GM23338 (cell line): ENCODE results near the gene C2orf68. TPM values are rescaled to one million over a fixed set of nuclear protein-coding genes. Genes with fewer than 3 reads are reported as not detected.

Experiments
- ATAC-seq: fragments of 200-7000 bp; cut with Tn5 transposase; 3 replicates; pipeline ENCODE4 v1.9.1; 2020
- DNase-seq: peaks from one replicate; pipeline ENCODE4 v3.0.0-alpha.2; 2015; ENCODE audit warnings: low spot score
- H2AFZ ChIP-seq: fragments of 200-600 bp; sonication (generic); 2 replicates; pipeline ENCODE4 v1.8.0; 2016; ENCODE audit warnings: antibody characterized with exemption, mild to moderate bottlenecking, moderate library complexity
- H3F3A ChIP-seq: fragments of 200-600 bp; sonication (generic); replicated peaks from 2 replicates; pipeline ENCODE4 v1.8.0; 2017; ENCODE audit warnings: antibody characterized with exemption, mixed run types, low read depth
- H3K27ac ChIP-seq: fragments of 200-600 bp; sonication (generic); 2 replicates; pipeline ENCODE4 v1.6.1; 2016; ENCODE audit warnings: low read depth
- H3K27me3 ChIP-seq: fragments of 200-600 bp; sonication (generic); 2 replicates; pipeline ENCODE4 v1.8.0; 2016; ENCODE audit warnings: mild to moderate bottlenecking, mixed run types, moderate library complexity; ENCODE audit not compliant: insufficient read depth
- H3K36me3 ChIP-seq: fragments of 200-600 bp; sonication (generic); 2 replicates; pipeline ENCODE4 v1.8.0; 2016; ENCODE audit warnings: mild to moderate bottlenecking; ENCODE audit not compliant: insufficient read depth
- H3K4me1 ChIP-seq: fragments of 200-600 bp; sonication (generic); 2 replicates; pipeline ENCODE4 v1.8.0; 2016; ENCODE audit warnings: mild to moderate bottlenecking, moderate library complexity; ENCODE audit not compliant: insufficient read depth
- H3K4me2 ChIP-seq: fragments of 200-600 bp; sonication (generic); 2 replicates; pipeline ENCODE4 v1.7.1; 2017; ENCODE audit warnings: mixed run types
- H3K4me3 ChIP-seq: fragments of 200-600 bp; sonication (generic); 2 replicates; pipeline ENCODE4 v1.6.1; 2016; ENCODE audit warnings: mixed run types
- H3K79me2 ChIP-seq: fragments of 200-600 bp; sonication (generic); replicated peaks from 2 replicates; pipeline ENCODE4 v1.8.0; 2017; ENCODE audit warnings: mild to moderate bottlenecking; ENCODE audit not compliant: insufficient read depth
- H3K9me2 ChIP-seq: fragments of 200-600 bp; sonication (generic); 2 replicates; pipeline ENCODE4 v1.8.0; 2017; ENCODE audit not compliant: insufficient read depth
- H4K20me1 ChIP-seq: fragments of 200-600 bp; sonication (generic); replicated peaks from 2 replicates; pipeline ENCODE4 v1.8.0; 2017; ENCODE audit warnings: mild to moderate bottlenecking; ENCODE audit not compliant: insufficient read depth
- H3K27ac Mint-ChIP-seq: 2 replicates; pipeline ENCODE4 v1.8.0; 2020; ENCODE audit warnings: inconsistent platforms, mild to moderate bottlenecking, moderate library complexity, mixed read lengths
- H3K27me3 Mint-ChIP-seq: 3 replicates; pipeline ENCODE4 v1.8.0; 2022; ENCODE audit warnings: low read depth, mild to moderate bottlenecking, moderate library complexity, mixed read lengths, inconsistent platforms; ENCODE audit not compliant: insufficient read depth, poor library complexity
- H3K36me3 Mint-ChIP-seq: 3 replicates; pipeline ENCODE4 v1.8.0; 2021; ENCODE audit warnings: low read depth, mild to moderate bottlenecking, inconsistent platforms, moderate library complexity, mixed read lengths
- H3K4me1 Mint-ChIP-seq: 3 replicates; pipeline ENCODE4 v1.8.0; 2020; ENCODE audit warnings: mild to moderate bottlenecking, inconsistent platforms, mixed read lengths
- H3K4me3 Mint-ChIP-seq: 3 replicates; pipeline ENCODE4 v1.8.0; 2021; ENCODE audit warnings: moderate library complexity, mild to moderate bottlenecking, inconsistent platforms, mixed read lengths
- H3K9me3 Mint-ChIP-seq: 3 replicates; pipeline ENCODE4 v1.8.0; 2020; ENCODE audit warnings: moderate library complexity, mild to moderate bottlenecking, inconsistent platforms, mixed read lengths
- CREB1 ChIP-seq: fragments of 250-450 bp; sonication (Bioruptor Pico); IDR thresholded peaks from 2 replicates; pipeline ENCODE4 v1.5.0; 2020; ENCODE audit warnings: low read depth, mild to moderate bottlenecking, moderate library complexity
- EZH2 ChIP-seq: fragments of 200-600 bp; sonication (generic); IDR thresholded peaks from one replicate; pipeline ENCODE4 v1.8.0; 2017; ENCODE audit warnings: antibody characterized with exemption, mild to moderate bottlenecking, low read depth; ENCODE audit not compliant: unreplicated experiment
- EZH2phosphoT487 ChIP-seq: fragments of 200-600 bp; sonication (generic); IDR thresholded peaks from one replicate; pipeline ENCODE4 v1.8.1; 2018; ENCODE audit warnings: antibody characterized with exemption; ENCODE audit not compliant: unreplicated experiment
- JUNB ChIP-seq: IDR thresholded peaks from one replicate; pipeline ENCODE4 v1.6.1; 2016; ENCODE audit warnings: antibody characterized with exemption; ENCODE audit not compliant: unreplicated experiment
- NANOG ChIP-seq: IDR thresholded peaks from 2 replicates; pipeline ENCODE4 v1.6.1; 2016; ENCODE audit warnings: antibody characterized with exemption, borderline replicate concordance
- POLR2AphosphoS5 ChIP-seq: IDR thresholded peaks from 2 replicates; pipeline ENCODE4 v1.6.1; 2016; ENCODE audit warnings: antibody characterized with exemption, low read depth
- STAT1 ChIP-seq: IDR thresholded peaks from one replicate; pipeline ENCODE4 v1.6.1; 2016; ENCODE audit warnings: antibody characterized with exemption; ENCODE audit not compliant: unreplicated experiment
- ZNF114 ChIP-seq: fragments of 250-450 bp; sonication (Bioruptor Pico); IDR thresholded peaks from 2 replicates; pipeline ENCODE4 v1.5.0; 2020; ENCODE audit warnings: mild to moderate bottlenecking, moderate library complexity
- ZNF331 ChIP-seq: fragments of 250-450 bp; sonication (Bioruptor Pico); IDR thresholded peaks from 2 replicates; pipeline ENCODE4 v1.5.0; 2020; ENCODE audit warnings: low read depth, mild to moderate bottlenecking, moderate library complexity
- polyA plus RNA-seq: library from polyadenylated mRNA; unstranded; fragments of >200 nt; fragmentation: Nextera tagmentation; extraction: Ambion mirVana; gene quantifications from 2 replicates; pipeline ENCODE4 v1.2.1, GENCODE V29; 2016
- total RNA-seq: library from RNA; depleted of rRNA; stranded (reverse); fragments of >200 nt; shearing (Covaris generic); gene quantifications from 2 replicates; pipeline ENCODE4 v1.2.3, GENCODE V29; 2014
- TF ChIP-seq, protein P1 (sequence below): IDR thresholded peaks from 2 replicates; pipeline ENCODE4 v1.6.1; 2016; ENCODE audit warnings: antibody characterized with exemption
- TF ChIP-seq, protein P2 (sequence below): IDR thresholded peaks from one replicate; pipeline ENCODE4 v1.6.1; 2018; ENCODE audit warnings: antibody characterized with exemption; ENCODE audit not compliant: unreplicated experiment
- TF ChIP-seq, protein P3 (sequence below): fragments of 250-450 bp; sonication (Bioruptor Pico); IDR thresholded peaks from 2 replicates; pipeline ENCODE4 v1.5.0; 2020; ENCODE audit warnings: mild to moderate bottlenecking, moderate library complexity
- TF ChIP-seq, protein P4 (sequence below), 2 experiments: fragments of 200-600 bp in 1 of 2; sonication (generic) in 1 of 2; conservative IDR thresholded peaks; 2 replicates each; pipeline versions ENCODE4 v1.5.1 to v1.6.1; 2016 to 2017; ENCODE audit warnings: antibody characterized with exemption in 2 of 2, low read depth in 2 of 2, mild to moderate bottlenecking in 2 of 2, moderate library complexity in 1 of 2

The C2orf68 gene
- total and polyA plus RNA-seq, 2 experiments from 2014 or later = 26.8 to 76.4 TPM

DNA sequence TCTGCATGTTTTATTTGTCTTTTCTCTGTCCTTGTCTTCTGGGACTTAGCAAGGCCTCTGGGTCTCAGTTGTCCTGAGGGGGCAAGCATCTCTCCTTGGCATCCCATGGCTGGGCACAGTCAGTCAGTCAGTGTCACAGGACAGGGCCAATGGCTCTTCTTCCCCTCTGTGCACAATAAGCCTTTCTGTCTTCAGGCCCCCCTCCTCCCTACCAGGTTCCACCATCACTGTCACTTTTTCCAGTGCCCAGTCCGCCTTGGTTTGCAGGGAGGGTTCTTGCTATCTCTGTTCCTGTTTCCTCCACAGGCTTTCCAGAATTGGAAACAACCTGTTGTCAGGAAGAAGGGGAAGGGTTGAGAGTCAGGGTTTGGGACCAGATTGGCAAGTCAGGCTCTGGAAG is 29.4 kb downstream of the C2orf68 start:
- Histone ChIP-seq H3K27me3 (peaks cover 31% of the 10 kb centered on the region), H4K20me1 (no peaks in the 10 kb centered on the region), H3K9me2 (no peaks in the 10 kb centered on the region), H3K79me2 (no peaks in the 10 kb centered on the region), H3K36me3 (no peaks in the 10 kb centered on the region), H2AFZ (no peak overlapping the region), H3K4me1 (peaks cover 30% of the 10 kb centered on the region), H3F3A (peaks cover 8% of the 10 kb centered on the region; the same call in 1 of the 2 replicates), H3K27ac (no peak overlapping the region), H3K4me2 (no peak overlapping the region), H3K4me3 (no peak overlapping the region)
- Mint-ChIP-seq H3K4me3 (no peak overlapping the region), H3K27ac (no peak overlapping the region), H3K9me3 (0 out of 3 replicates have a peak, but pooled peaks cover 3% of the 10 kb centered on the region), H3K27me3 (peaks cover 30% of the 10 kb centered on the region), H3K4me1 (peaks cover 33% of the 10 kb centered on the region), H3K36me3 (peaks cover 10% of the 10 kb centered on the region; the same call in 1 of the 3 replicates)
- ATAC-seq = no peak
- TF ChIP-seq JUNB = no peak
- TF ChIP-seq, protein P1, sequence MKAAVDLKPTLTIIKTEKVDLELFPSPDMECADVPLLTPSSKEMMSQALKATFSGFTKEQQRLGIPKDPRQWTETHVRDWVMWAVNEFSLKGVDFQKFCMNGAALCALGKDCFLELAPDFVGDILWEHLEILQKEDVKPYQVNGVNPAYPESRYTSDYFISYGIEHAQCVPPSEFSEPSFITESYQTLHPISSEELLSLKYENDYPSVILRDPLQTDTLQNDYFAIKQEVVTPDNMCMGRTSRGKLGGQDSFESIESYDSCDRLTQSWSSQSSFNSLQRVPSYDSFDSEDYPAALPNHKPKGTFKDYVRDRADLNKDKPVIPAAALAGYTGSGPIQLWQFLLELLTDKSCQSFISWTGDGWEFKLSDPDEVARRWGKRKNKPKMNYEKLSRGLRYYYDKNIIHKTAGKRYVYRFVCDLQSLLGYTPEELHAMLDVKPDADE = no peak
- TF ChIP-seq ZNF114 (CRISPR knock-in tag) = no peak
- TF ChIP-seq CREB1 (CRISPR knock-in tag) = no peak
- TF ChIP-seq, protein P2, sequence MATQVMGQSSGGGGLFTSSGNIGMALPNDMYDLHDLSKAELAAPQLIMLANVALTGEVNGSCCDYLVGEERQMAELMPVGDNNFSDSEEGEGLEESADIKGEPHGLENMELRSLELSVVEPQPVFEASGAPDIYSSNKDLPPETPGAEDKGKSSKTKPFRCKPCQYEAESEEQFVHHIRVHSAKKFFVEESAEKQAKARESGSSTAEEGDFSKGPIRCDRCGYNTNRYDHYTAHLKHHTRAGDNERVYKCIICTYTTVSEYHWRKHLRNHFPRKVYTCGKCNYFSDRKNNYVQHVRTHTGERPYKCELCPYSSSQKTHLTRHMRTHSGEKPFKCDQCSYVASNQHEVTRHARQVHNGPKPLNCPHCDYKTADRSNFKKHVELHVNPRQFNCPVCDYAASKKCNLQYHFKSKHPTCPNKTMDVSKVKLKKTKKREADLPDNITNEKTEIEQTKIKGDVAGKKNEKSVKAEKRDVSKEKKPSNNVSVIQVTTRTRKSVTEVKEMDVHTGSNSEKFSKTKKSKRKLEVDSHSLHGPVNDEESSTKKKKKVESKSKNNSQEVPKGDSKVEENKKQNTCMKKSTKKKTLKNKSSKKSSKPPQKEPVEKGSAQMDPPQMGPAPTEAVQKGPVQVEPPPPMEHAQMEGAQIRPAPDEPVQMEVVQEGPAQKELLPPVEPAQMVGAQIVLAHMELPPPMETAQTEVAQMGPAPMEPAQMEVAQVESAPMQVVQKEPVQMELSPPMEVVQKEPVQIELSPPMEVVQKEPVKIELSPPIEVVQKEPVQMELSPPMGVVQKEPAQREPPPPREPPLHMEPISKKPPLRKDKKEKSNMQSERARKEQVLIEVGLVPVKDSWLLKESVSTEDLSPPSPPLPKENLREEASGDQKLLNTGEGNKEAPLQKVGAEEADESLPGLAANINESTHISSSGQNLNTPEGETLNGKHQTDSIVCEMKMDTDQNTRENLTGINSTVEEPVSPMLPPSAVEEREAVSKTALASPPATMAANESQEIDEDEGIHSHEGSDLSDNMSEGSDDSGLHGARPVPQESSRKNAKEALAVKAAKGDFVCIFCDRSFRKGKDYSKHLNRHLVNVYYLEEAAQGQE = no peak
- no peak for TF ChIP-seq STAT1
- no peak for TF ChIP-seq ZNF331 (CRISPR knock-in tag)
- TF ChIP-seq, protein P3, sequence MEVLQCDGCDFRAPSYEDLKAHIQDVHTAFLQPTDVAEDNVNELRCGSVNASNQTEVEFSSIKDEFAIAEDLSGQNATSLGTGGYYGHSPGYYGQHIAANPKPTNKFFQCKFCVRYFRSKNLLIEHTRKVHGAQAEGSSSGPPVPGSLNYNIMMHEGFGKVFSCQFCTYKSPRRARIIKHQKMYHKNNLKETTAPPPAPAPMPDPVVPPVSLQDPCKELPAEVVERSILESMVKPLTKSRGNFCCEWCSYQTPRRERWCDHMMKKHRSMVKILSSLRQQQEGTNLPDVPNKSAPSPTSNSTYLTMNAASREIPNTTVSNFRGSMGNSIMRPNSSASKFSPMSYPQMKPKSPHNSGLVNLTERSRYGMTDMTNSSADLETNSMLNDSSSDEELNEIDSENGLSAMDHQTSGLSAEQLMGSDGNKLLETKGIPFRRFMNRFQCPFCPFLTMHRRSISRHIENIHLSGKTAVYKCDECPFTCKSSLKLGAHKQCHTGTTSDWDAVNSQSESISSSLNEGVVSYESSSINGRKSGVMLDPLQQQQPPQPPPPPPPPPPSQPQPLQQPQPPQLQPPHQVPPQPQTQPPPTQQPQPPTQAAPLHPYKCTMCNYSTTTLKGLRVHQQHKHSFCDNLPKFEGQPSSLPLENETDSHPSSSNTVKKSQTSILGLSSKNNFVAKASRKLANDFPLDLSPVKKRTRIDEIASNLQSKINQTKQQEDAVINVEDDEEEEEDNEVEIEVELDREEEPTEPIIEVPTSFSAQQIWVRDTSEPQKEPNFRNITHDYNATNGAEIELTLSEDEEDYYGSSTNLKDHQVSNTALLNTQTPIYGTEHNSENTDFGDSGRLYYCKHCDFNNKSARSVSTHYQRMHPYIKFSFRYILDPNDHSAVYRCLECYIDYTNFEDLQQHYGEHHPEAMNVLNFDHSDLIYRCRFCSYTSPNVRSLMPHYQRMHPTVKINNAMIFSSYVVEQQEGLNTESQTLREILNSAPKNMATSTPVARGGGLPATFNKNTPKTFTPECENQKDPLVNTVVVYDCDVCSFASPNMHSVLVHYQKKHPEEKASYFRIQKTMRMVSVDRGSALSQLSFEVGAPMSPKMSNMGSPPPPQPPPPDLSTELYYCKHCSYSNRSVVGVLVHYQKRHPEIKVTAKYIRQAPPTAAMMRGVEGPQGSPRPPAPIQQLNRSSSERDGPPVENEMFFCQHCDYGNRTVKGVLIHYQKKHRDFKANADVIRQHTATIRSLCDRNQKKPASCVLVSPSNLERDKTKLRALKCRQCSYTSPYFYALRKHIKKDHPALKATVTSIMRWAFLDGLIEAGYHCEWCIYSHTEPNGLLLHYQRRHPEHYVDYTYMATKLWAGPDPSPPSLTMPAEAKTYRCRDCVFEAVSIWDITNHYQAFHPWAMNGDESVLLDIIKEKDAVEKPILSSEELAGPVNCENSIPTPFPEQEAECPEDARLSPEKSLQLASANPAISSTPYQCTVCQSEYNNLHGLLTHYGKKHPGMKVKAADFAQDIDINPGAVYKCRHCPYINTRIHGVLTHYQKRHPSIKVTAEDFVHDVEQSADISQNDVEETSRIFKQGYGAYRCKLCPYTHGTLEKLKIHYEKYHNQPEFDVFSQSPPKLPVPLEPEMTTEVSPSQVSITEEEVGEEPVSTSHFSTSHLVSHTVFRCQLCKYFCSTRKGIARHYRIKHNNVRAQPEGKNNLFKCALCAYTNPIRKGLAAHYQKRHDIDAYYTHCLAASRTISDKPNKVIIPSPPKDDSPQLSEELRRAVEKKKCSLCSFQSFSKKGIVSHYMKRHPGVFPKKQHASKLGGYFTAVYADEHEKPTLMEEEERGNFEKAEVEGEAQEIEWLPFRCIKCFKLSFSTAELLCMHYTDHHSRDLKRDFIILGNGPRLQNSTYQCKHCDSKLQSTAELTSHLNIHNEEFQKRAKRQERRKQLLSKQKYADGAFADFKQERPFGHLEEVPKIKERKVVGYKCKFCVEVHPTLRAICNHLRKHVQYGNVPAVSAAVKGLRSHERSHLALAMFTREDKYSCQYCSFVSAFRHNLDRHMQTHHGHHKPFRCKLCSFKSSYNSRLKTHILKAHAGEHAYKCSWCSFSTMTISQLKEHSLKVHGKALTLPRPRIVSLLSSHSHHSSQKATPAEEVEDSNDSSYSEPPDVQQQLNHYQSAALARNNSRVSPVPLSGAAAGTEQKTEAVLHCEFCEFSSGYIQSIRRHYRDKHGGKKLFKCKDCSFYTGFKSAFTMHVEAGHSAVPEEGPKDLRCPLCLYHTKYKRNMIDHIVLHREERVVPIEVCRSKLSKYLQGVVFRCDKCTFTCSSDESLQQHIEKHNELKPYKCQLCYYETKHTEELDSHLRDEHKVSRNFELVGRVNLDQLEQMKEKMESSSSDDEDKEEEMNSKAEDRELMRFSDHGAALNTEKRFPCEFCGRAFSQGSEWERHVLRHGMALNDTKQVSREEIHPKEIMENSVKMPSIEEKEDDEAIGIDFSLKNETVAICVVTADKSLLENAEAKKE (CRISPR knock-in tag) = no peak
- TF ChIP-seq NANOG = no peak
- TF ChIP-seq EZH2phosphoT487 = no peak
- TF ChIP-seq EZH2 = no peak
- TF ChIP-seq POLR2AphosphoS5 = no peak
- TF ChIP-seq, protein P4, sequence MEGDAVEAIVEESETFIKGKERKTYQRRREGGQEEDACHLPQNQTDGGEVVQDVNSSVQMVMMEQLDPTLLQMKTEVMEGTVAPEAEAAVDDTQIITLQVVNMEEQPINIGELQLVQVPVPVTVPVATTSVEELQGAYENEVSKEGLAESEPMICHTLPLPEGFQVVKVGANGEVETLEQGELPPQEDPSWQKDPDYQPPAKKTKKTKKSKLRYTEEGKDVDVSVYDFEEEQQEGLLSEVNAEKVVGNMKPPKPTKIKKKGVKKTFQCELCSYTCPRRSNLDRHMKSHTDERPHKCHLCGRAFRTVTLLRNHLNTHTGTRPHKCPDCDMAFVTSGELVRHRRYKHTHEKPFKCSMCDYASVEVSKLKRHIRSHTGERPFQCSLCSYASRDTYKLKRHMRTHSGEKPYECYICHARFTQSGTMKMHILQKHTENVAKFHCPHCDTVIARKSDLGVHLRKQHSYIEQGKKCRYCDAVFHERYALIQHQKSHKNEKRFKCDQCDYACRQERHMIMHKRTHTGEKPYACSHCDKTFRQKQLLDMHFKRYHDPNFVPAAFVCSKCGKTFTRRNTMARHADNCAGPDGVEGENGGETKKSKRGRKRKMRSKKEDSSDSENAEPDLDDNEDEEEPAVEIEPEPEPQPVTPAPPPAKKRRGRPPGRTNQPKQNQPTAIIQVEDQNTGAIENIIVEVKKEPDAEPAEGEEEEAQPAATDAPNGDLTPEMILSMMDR (conservative IDR thresholded peaks at IDR 0.05; ENCODE audit: low read depth in 2 of 2) = no peak
- no peak for DNase-seq
